Lower leg skin (tissue), 3 donors: Measurements from ENCODE around the gene TSPAN1.

Experiments
- CTCF ChIP-seq, 3 donors: fragments of 450-650 bp; IDR thresholded peaks; one replicate each; pipeline ENCODE4 v1.5.1; 2016; ENCODE audit warnings: antibody characterized with exemption in 3 of 3, mild to moderate bottlenecking in 3 of 3, moderate library complexity in 2 of 3
- POLR2A ChIP-seq, 2 donors: fragments of 450-650 bp; IDR thresholded peaks; one replicate each; pipeline ENCODE4 v1.6.1; 2016 to 2017; ENCODE audit warnings: antibody characterized with exemption in 2 of 2, mild to moderate bottlenecking in 1 of 2, moderate library complexity in 1 of 2

GRCh38 chr1:46224966-46225365 lies 50.1 kb downstream of the TSPAN1 start:
- no peak for TF ChIP-seq CTCF (IDR thresholded peaks at IDR 0.05)
- no peak for TF ChIP-seq POLR2A (IDR thresholded peaks at IDR 0.05)
